Upper lobe of right lung (tissue), 1 donor: Measurements from ENCODE around the gene WWOX. TPM values are rescaled to one million over a fixed set of nuclear protein-coding genes. Genes with fewer than 3 reads are reported as not detected.

Source experiments
- ATAC-seq: fragments of 200-7000 bp; cut with Tn5 transposase; one replicate; pipeline ENCODE4 v1.9.1; 2020; ENCODE audit warnings: mild to moderate bottlenecking, moderate library complexity
- DNase-seq: peaks from one replicate; pipeline ENCODE4 v3.0.0-alpha.2; 2020
- H3K27ac ChIP-seq: fragments of 200-600 bp; one replicate; pipeline ENCODE4 v1.8.0; 2022
- H3K27me3 ChIP-seq: fragments of 200-600 bp; one replicate; pipeline ENCODE4 v1.8.0; 2022; ENCODE audit warnings: mild to moderate bottlenecking
- H3K36me3 ChIP-seq: fragments of 200-600 bp; one replicate; pipeline ENCODE4 v1.8.0; 2022
- H3K4me1 ChIP-seq: fragments of 200-600 bp; one replicate; pipeline ENCODE4 v1.8.0; 2022
- H3K4me3 ChIP-seq: fragments of 200-600 bp; one replicate; pipeline ENCODE4 v1.8.0; 2022; ENCODE audit warnings: mild to moderate bottlenecking
- H3K9me3 ChIP-seq: fragments of 200-600 bp; one replicate; pipeline ENCODE4 v1.8.0; 2022
- CTCF ChIP-seq: fragments of 200-600 bp; IDR thresholded peaks from one replicate; pipeline ENCODE4 v1.8.0; 2022; ENCODE audit warnings: antibody characterized with exemption
- intact Hi-C: fragments of 100-400 bp; cut with DNase I; formaldehyde crosslinking; loops from one replicate; pipeline ENCODE4 v1.11.0; 2022
- total RNA-seq: library from RNA; stranded (reverse); fragmentation: NEBNext Ultra II Directional; extraction: Animal tissue kit (Norgen Biotek cat#: 25700); gene quantifications from one replicate; pipeline ENCODE4 v1.2.1, GENCODE V29; 2021
- donor health status: DM: no; HTN: yes; CAD: no; lungs with severe emphysema.

The WWOX gene
- total RNA-seq, 1 donor from 2014 or later = 17.0 TPM

- Histone ChIP-seq H3K36me3 (no peaks in the 10 kb centered on the region), H3K4me3 (no peak overlapping the region), H3K9me3 (no peaks in the 10 kb centered on the region), H3K4me1 (no peaks in the 10 kb centered on the region), H3K27ac (no peak overlapping the region), H3K27me3 (no peaks in the 10 kb centered on the region)
- DNase-seq (no peak), ATAC-seq (no peak)
- intact Hi-C loops = no loop called here
- TF ChIP-seq CTCF = no peak
These were observed 263.2 kb downstream of the WWOX start for GRCh38 chr16:78362524-78363135.

- H3K9me3 ChIP-seq = no peaks in the 10 kb centered on the region
- no peak for TF ChIP-seq CTCF
- DNase-seq (no peak), ATAC-seq (no peak)
- no peaks in the 10 kb centered on the region for H3K27me3 ChIP-seq
- no peaks in the 10 kb centered on the region for H3K36me3 ChIP-seq
- no peak overlapping the region for H3K4me3 ChIP-seq
- H3K27ac ChIP-seq = no peak overlapping the region
- intact Hi-C loops = no loop called here
- no peaks in the 10 kb centered on the region for H3K4me1 ChIP-seq
These were observed 264.5 kb downstream of the WWOX start for GRCh38 chr16:78363843-78364555.

- ATAC-seq (no peak), DNase-seq (no peak)
- Histone ChIP-seq H3K27ac (no peak overlapping the region), H3K9me3 (no peaks in the 10 kb centered on the region), H3K4me3 (no peak overlapping the region), H3K27me3 (no peaks in the 10 kb centered on the region), H3K36me3 (no peaks in the 10 kb centered on the region), H3K4me1 (no peaks in the 10 kb centered on the region)
- TF ChIP-seq CTCF = no peak
- intact Hi-C loops = no loop called here
These were observed 265.1 kb downstream of the WWOX start for GRCh38 chr16:78364556-78364880.

GRCh38 chr16:78365366-78365765 is 265.9 kb downstream of the WWOX start:
- DNase-seq (no peak), ATAC-seq (no peak)
- no peak for TF ChIP-seq CTCF
- no peaks in the 10 kb centered on the region for H3K4me1 ChIP-seq
- no peak overlapping the region for H3K4me3 ChIP-seq
- intact Hi-C loops = no loop called here
- no peaks in the 10 kb centered on the region for H3K27me3 ChIP-seq
- H3K36me3 ChIP-seq = no peaks in the 10 kb centered on the region
- H3K9me3 ChIP-seq = no peaks in the 10 kb centered on the region
- no peak overlapping the region for H3K27ac ChIP-seq

- intact Hi-C loops = no loop called here
- no peaks in the 10 kb centered on the region for H3K27me3 ChIP-seq
- no peak for TF ChIP-seq CTCF
These were observed 269.0 kb downstream of the WWOX start for GRCh38 chr16:78368121-78369102.

More at GRCh38 chr16:78368121-78369102, 269.0 kb downstream of the WWOX start:
- no peak overlapping the region for H3K4me3 ChIP-seq
- H3K27ac ChIP-seq = no peak overlapping the region
- no peak for ATAC-seq
- no peak for DNase-seq
- no peaks in the 10 kb centered on the region for H3K36me3 ChIP-seq
- H3K4me1 ChIP-seq = no peaks in the 10 kb centered on the region
- no peaks in the 10 kb centered on the region for H3K9me3 ChIP-seq
